DND-41 (cell line): Measurements from ENCODE around the gene SEPTIN3.

Source experiments
- CTCF ChIP-seq: IDR thresholded peaks from 2 replicates; pipeline ENCODE4 v1.5.1; 2012; ENCODE audit warnings: borderline replicate concordance, low read length, moderate library complexity, mild to moderate bottlenecking; ENCODE audit not compliant: poor library complexity, severe bottlenecking; ENCODE audit errors: extremely low read depth
- EZH2 ChIP-seq: IDR thresholded peaks from 3 replicates; pipeline ENCODE4 v1.6.1; 2012; ENCODE audit warnings: borderline replicate concordance, low read depth, mild to moderate bottlenecking, moderate library complexity, low read length, inconsistent platforms; ENCODE audit not compliant: severe bottlenecking

GRCh38 chr22:42000466-42000865, 31.2 kb downstream of the SEPTIN3 start:
- no peak for TF ChIP-seq EZH2
- TF ChIP-seq CTCF: no peak
